Mucosa of descending colon (tissue), 3 donors: ENCODE data around the gene AK4. TPM values are rescaled to one million over a fixed set of nuclear protein-coding genes. Genes with fewer than 3 reads are reported as not detected.

Experiments used
- ATAC-seq: fragments of 200-7000 bp; cut with Tn5 transposase; one replicate; pipeline ENCODE4 v1.9.1; 2020; ENCODE audit warnings: mild to moderate bottlenecking, moderate library complexity
- DNase-seq, 3 donors: peaks; one replicate each; pipeline ENCODE4 v3.0.0-alpha.2; 2020
- H3K36me3 ChIP-seq: fragments of 200-600 bp; one replicate; pipeline ENCODE4 v1.8.0; 2021; ENCODE audit warnings: low read depth, mild to moderate bottlenecking
- H3K4me1 ChIP-seq: fragments of 200-600 bp; one replicate; pipeline ENCODE4 v1.8.0; 2021; ENCODE audit warnings: low read depth, mild to moderate bottlenecking
- H3K4me3 ChIP-seq: fragments of 200-600 bp; one replicate; pipeline ENCODE4 v1.8.0; 2021; ENCODE audit warnings: mild to moderate bottlenecking
- H3K9me3 ChIP-seq: fragments of 200-600 bp; one replicate; pipeline ENCODE4 v1.8.0; 2021; ENCODE audit warnings: mild to moderate bottlenecking
- intact Hi-C, 2 donors: fragments of 100-400 bp; cut with DNase I in 1 of 2; cut with micrococcal nuclease in 1 of 2; formaldehyde crosslinking; loops; one replicate each; pipeline versions ENCODE4 v1.11.0 to v1.11.1; 2022; cut with DNase I, micrococcal nuclease
- total RNA-seq, 3 donors: library from RNA; stranded (reverse); fragmentation: NEBNext Ultra II Directional in 2 of 3; extraction: Animal tissue kit (Norgen Biotek cat#: 25700) in 2 of 3; gene quantifications; one replicate each; pipeline versions ENCODE4 v1.2.1 to v1.2.4, GENCODE V29; 2021 to 2023
- TF ChIP-seq, protein P1 (sequence below): fragments of 200-600 bp; IDR thresholded peaks from one replicate; pipeline ENCODE4 v1.8.0; 2022; ENCODE audit warnings: antibody characterized with exemption, mild to moderate bottlenecking
- donor health status: DM: no; HTN: no; CAD: no; lungs with moderate emphysema.
- donor health status: DM: no; HTN: no; CAD: no.
- donor health status: DM: no; HTN: yes; CAD: no.

Gene AK4
- total RNA-seq, 3 donors from 2014 or later = 27.1 to 72.8 (median 47.9) TPM

DNA sequence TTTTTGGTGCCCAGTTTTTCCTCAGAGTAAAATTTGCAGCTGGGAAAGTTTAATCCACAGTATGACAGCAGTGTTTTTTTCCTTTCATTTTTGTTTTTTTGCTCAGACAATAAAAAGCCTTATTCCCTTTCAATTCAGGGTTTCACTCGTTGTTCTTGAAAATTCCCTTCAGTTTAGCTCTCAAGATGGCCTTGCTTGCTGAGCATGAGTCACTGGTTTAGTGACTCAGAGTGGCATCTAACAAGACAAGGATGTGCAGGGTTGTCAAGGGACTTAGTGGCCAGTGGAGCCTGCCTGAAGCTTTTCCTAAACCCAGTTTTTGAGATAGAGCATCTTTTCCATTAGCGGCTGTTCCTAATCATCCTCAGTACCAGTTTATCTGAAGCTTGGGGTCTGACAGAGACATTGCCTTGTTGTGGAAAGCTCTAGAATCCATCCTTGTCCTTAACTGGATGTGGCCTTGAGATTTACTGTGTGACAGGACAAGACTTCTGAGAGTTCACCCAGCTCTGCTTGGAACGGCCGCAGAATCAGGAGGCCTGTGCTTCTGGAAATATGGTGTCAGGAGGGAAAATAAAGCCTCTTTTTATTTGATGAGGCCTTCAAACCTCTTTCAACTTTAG is 113.0 kb downstream of the AK4 start:
- intact Hi-C loops = no loop called here
- TF ChIP-seq, protein P1, sequence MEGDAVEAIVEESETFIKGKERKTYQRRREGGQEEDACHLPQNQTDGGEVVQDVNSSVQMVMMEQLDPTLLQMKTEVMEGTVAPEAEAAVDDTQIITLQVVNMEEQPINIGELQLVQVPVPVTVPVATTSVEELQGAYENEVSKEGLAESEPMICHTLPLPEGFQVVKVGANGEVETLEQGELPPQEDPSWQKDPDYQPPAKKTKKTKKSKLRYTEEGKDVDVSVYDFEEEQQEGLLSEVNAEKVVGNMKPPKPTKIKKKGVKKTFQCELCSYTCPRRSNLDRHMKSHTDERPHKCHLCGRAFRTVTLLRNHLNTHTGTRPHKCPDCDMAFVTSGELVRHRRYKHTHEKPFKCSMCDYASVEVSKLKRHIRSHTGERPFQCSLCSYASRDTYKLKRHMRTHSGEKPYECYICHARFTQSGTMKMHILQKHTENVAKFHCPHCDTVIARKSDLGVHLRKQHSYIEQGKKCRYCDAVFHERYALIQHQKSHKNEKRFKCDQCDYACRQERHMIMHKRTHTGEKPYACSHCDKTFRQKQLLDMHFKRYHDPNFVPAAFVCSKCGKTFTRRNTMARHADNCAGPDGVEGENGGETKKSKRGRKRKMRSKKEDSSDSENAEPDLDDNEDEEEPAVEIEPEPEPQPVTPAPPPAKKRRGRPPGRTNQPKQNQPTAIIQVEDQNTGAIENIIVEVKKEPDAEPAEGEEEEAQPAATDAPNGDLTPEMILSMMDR = no peak
- no peak for ATAC-seq
- no peak for DNase-seq
- H3K9me3 ChIP-seq = no peaks in the 10 kb centered on the region
- H3K4me3 ChIP-seq = no peak overlapping the region
- H3K36me3 ChIP-seq = no peaks in the 10 kb centered on the region
- H3K4me1 ChIP-seq = peaks cover 7% of the 10 kb centered on the region

DNA sequence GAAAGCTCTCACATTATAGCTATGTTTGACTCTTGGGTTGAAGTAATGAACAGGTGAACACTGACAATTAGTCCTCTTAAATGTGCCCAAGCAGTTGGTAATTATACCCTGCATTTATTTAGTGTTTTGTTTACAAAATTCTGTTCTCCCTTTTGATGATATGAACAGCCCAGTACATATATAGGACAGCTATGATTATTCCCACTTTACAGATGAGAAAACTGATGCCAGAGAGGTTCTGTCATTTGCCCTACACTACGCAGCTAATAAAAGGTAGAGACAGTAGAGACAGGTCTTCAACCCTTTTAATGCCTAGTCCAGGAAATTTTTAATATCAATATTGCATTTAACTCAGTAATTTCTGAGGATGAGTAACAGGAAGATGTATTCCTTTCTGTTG is 115.3 kb downstream of the AK4 start:
- ATAC-seq = no peak
- intact Hi-C loops = no loop called here
- no peaks in the 10 kb centered on the region for H3K9me3 ChIP-seq
- TF ChIP-seq, protein P1 = no peak
- H3K4me3 ChIP-seq = no peak overlapping the region
- no peaks in the 10 kb centered on the region for H3K36me3 ChIP-seq
- peaks cover 7% of the 10 kb centered on the region for H3K4me1 ChIP-seq
- DNase-seq = no peak

DNA sequence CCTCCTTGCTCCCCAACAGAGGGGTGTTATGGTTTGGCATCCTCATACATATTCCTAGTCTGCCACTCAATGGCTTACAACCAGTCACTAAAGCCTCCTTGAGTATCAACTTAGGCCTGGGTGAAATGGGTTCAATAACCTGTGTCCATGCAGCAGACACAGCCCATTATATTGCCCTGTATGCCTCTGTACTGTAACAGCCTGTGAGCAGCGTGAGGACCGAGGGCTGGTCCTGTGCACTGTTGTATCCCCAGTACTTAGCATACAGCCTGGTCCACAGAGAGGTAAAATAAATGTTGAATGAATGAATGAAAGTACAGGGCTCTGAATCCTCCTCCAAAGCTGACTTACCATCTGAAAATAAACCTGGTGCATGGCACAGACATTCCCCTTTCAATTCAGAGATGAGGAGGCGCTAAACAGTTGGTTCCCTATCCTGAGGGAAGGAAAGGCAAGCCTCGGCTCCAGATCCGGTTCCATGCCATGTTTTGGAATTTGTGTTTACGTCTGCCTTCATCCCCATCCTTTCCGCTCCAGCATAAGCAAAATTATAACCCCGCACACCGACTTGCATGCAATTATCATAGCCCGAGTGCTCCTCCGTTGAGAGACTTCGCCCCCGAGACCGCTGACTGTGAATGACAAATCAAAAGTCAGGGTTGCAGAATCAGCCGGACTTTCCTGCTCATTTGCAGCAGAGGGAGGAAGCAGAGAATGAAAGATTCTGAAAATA is 116.4 kb downstream of the AK4 start:
- intact Hi-C loops = no loop called here
- ATAC-seq (no peak), DNase-seq (peak in 1 of 3 donors; percentile 48)
- TF ChIP-seq, protein P1 = no peak
- Histone ChIP-seq H3K4me1 (peaks cover 7% of the 10 kb centered on the region), H3K4me3 (no peak overlapping the region), H3K36me3 (no peaks in the 10 kb centered on the region), H3K9me3 (no peaks in the 10 kb centered on the region)

DNA sequence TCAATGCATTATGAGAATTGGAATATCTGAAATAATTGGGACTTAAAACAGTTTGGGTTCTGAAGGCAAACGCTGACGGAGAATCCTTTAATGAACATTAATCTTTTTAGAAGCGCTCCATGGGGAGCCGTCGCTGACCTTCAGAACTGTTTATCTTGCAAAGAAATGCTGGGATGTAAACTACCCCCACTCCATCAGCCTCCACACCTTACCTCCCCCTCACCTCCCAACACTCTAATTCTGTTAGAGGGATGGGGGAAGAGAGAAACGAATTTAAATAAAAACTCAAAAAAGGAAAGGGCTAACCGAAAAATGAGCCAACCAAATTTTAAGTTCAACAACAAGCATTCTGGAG is 117.3 kb downstream of the AK4 start:
- no peak for ATAC-seq
- Histone ChIP-seq H3K9me3 (no peaks in the 10 kb centered on the region), H3K4me3 (no peak overlapping the region), H3K4me1 (peaks cover 7% of the 10 kb centered on the region), H3K36me3 (no peaks in the 10 kb centered on the region)
- no peak for DNase-seq
- intact Hi-C loops = no loop called here
- TF ChIP-seq, protein P1 = no peak

DNA sequence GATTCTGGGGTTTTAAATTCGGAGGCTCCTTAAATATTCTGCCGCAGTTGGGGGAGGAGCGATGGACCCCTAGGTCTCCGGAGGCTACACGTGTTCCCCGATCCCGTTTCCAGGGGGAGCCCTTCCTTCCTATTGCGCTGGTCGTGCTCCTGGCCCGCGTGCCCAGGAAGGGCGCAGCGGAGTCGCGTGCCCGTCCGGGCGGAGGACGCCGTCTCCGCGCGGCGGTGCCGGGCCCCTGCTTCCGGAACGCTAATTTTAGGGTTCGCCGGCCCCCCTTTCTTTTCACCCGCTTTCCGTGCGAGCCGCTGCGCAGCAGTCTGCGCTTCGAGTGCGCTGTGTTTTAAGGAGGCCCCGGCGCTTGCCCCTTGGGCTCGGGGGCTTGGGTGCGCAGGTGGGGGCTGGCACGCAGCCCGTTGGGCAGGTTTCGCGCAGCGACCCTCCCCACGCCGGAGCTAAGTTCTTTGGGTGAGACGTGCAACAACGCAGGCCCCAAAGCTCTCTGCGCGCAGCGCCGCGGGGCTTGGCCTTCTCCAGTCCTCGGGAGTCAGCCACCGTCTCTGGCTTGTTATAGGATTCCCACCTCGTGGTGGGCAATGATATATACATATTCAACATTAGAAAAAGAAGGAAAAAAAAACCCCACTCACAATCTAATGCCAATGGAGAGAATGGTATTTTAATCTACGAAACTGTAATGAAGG is 117.8 kb downstream of the AK4 start:
- H3K4me3 ChIP-seq = no peak overlapping the region
- peaks cover 7% of the 10 kb centered on the region for H3K4me1 ChIP-seq
- intact Hi-C loops = no loop called here
- DNase-seq (peak; percentile 9 to 49 (median 39)), ATAC-seq (peak; percentile 70)
- H3K36me3 ChIP-seq = no peaks in the 10 kb centered on the region
- H3K9me3 ChIP-seq = no peaks in the 10 kb centered on the region
- TF ChIP-seq, protein P1 = no peak
